GM12874 (cell line): ENCODE measurements around the gene SLX9.

Experiments used
- TF ChIP-seq, protein P1 (sequence below): IDR thresholded peaks from 2 replicates; pipeline ENCODE4 v1.5.1; 2011; ENCODE audit warnings: low read depth, mild to moderate bottlenecking, control low read depth, low read length, moderate library complexity; ENCODE audit not compliant: insufficient read depth

Gene SLX9

DNA sequence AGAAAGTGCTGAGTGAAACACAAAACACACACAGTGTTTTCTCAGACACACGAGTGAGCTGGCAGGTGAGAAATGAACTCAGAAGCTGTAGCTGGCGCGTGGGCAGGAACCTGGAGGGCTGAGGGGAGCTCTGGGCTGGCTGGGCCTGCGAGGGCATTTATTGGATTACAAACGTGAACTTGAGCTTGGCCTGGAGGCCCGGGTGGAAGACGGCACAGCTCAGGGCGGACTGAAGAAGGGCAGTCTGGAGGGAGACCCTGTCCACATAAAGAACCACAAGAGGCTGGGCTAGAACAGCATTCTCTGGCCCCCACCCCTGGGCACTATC, 82.5 kb downstream of the SLX9 start:
- TF ChIP-seq, protein P1, sequence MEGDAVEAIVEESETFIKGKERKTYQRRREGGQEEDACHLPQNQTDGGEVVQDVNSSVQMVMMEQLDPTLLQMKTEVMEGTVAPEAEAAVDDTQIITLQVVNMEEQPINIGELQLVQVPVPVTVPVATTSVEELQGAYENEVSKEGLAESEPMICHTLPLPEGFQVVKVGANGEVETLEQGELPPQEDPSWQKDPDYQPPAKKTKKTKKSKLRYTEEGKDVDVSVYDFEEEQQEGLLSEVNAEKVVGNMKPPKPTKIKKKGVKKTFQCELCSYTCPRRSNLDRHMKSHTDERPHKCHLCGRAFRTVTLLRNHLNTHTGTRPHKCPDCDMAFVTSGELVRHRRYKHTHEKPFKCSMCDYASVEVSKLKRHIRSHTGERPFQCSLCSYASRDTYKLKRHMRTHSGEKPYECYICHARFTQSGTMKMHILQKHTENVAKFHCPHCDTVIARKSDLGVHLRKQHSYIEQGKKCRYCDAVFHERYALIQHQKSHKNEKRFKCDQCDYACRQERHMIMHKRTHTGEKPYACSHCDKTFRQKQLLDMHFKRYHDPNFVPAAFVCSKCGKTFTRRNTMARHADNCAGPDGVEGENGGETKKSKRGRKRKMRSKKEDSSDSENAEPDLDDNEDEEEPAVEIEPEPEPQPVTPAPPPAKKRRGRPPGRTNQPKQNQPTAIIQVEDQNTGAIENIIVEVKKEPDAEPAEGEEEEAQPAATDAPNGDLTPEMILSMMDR = no peak

- TF ChIP-seq, protein P1 = no peak
These were observed 82.9 kb downstream of the SLX9 start for GRCh38 chr21:45022736-45023135.

- TF ChIP-seq, protein P1 = no peak
These were observed 86.4 kb downstream of the SLX9 start for GRCh38 chr21:45026066-45026745.
